Ectodermal cell (in vitro differentiated cells): ENCODE results near the gene MOB2.
"Not testable (repeated sequence)": the region's sequence is repeated elsewhere in the genome, so short reads cannot be mapped to it uniquely, and the experiment has no call there.

ENCODE experiments used
- H3K27ac ChIP-seq: 2 replicates; pipeline ENCODE4 v1.7.0; 2013; ENCODE audit warnings: mild to moderate bottlenecking, low read depth, low read length; ENCODE audit not compliant: insufficient read depth, poor library complexity, severe bottlenecking
- H3K27me3 ChIP-seq: 2 replicates; pipeline ENCODE4 v1.7.0; 2013; ENCODE audit warnings: mild to moderate bottlenecking, low read length; ENCODE audit not compliant: insufficient read depth, control insufficient read depth, poor library complexity, severe bottlenecking
- H3K36me3 ChIP-seq: one replicate; pipeline ENCODE4 v1.7.0; 2013; ENCODE audit warnings: low read length; ENCODE audit not compliant: control insufficient read depth, insufficient read depth
- H3K4me1 ChIP-seq: one replicate; pipeline ENCODE4 v1.7.0; 2013; ENCODE audit warnings: low read length; ENCODE audit not compliant: control insufficient read depth, insufficient read depth
- H3K4me3 ChIP-seq: 2 replicates; pipeline ENCODE4 v1.7.0; 2013; ENCODE audit warnings: low read depth, low read length, control low read depth; ENCODE audit not compliant: insufficient read depth
- H3K9me3 ChIP-seq: 2 replicates; pipeline ENCODE4 v1.7.0; 2013; ENCODE audit warnings: mild to moderate bottlenecking, low read length, moderate library complexity; ENCODE audit not compliant: control insufficient read depth
- WGBS, 2 experiments: methylation state at CpG; one replicate each; pipeline ENCODE4 v1.1.7; 2013; ENCODE audit warnings: missing lambda C conversion rate in 2 of 2; 5-methylcytosine and 5-hydroxymethylcytosine counted together

The MOB2 gene

DNA sequence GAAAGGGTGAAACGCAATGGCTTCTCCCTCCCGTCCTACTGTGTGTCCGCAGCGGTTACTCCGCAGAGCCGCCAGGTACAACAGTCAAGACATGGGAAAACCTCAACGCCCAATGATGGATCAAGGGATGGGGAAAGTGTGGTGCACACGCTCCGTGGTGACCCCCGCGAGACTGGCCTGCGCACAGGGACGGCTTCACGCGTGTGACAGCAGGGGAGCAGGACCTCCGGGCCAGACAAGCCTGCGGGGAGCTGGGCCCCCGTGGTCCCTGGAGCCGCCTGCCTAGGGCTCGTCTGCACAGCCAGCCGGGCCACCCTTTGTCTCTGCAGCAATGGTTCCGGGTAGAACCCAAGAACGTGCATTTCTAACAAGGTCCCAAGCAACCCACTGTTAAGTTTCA, 31.7 kb upstream of the MOB2 start:
- peaks cover 19% of the 10 kb centered on the region for H3K4me1 ChIP-seq
- no peak overlapping the region for H3K27ac ChIP-seq
- no peaks in the 10 kb centered on the region for H3K27me3 ChIP-seq
- no peaks in the 10 kb centered on the region for H3K36me3 ChIP-seq
- H3K4me3 ChIP-seq = no peak overlapping the region
- H3K9me3 ChIP-seq = no peaks in the 10 kb centered on the region
- 94 to 95% methylated on average over 23 of the region's 23 CpGs for WGBS, 2 experiments

DNA sequence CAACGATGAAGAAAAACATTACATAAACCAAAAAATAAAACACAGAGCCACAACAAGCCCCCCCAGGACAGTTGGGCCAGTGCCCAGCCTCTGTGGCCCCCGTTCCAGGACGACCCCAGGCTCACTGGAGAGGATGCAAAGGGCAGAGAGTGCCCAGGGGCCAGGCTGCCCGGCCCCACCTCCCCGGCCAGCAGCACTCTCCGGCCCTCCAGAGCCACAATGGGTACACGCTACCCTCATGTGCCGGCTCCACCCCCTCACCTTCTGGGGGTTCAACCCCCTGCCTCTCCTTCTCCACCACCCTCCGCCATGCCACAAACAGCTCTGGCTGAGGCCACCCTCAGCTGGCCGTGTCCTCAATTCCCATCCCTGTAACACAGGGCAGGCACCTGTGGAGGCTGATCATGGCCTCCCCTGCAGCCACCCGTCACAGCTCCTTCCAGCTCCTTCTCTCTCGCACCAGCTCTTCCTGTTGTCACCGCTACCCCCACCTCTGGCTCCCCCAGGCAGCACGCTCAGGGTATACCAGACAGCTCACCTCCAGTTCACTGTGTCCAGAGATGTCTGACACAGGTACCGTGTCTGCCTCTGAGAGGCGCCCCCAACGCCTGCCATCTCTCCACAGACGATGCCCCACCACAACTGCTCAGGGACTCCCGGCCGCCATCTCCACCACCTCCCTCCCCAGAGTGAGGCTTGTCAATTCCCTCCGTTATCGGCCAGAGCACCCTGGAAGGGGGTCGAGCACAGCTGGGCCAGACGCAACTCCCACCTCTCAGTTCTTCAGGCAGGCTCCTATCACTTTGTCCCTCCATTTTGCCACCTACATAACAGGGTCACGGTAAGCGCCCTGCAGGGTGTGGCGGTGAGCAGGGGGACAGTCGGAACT, 30.8 kb upstream of the MOB2 start:
- WGBS, 2 experiments = 91 to 92% methylated on average over 28 of the region's 28 CpGs
- Histone ChIP-seq H3K36me3 (no peaks in the 10 kb centered on the region), H3K4me1 (peaks cover 23% of the 10 kb centered on the region), H3K4me3 (no peak overlapping the region), H3K27me3 (no peaks in the 10 kb centered on the region), H3K27ac (no peak overlapping the region), H3K9me3 (no peaks in the 10 kb centered on the region)

DNA sequence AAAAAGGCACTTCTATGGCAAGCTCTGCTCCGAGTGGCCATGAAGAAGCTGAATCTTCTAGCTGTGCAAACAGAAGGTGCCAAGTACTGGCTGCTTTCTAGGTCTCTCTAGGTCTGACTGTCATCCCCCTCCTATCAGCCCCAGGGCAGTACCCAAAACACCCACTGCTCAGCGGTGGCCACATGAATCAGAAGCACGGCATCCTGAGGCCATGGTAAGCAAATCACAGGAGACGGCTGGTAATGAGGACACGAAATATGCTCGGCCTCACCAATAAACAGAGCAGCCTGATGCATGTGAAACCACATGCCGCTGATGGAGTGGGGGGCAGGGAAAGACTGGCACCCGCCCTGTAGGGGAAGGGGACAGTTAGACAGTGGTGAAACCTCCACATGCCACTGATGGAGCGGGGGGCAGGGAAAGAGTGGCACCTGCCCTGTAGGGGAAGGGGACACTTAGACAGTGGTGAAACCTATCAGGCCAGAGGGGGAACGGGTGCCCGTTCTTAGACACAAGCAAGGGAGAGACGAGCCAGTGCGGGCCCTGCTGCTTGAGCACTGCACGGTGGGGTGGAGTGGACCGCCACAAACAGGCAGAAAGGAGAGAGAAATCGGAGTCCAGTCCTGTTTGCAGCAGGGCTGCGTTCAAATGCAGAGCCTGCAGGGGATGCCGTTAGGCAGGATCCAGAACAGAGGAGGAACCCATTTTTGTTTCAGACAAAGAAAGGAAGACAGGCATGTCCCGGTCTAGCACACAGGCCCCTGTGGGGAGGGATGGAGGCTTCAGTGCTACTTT, 29.9 kb upstream of the MOB2 start:
- 87 to 90% methylated on average over 19 of the region's 19 CpGs for WGBS, 2 experiments
- H3K4me1 ChIP-seq = peaks cover 23% of the 10 kb centered on the region

DNA sequence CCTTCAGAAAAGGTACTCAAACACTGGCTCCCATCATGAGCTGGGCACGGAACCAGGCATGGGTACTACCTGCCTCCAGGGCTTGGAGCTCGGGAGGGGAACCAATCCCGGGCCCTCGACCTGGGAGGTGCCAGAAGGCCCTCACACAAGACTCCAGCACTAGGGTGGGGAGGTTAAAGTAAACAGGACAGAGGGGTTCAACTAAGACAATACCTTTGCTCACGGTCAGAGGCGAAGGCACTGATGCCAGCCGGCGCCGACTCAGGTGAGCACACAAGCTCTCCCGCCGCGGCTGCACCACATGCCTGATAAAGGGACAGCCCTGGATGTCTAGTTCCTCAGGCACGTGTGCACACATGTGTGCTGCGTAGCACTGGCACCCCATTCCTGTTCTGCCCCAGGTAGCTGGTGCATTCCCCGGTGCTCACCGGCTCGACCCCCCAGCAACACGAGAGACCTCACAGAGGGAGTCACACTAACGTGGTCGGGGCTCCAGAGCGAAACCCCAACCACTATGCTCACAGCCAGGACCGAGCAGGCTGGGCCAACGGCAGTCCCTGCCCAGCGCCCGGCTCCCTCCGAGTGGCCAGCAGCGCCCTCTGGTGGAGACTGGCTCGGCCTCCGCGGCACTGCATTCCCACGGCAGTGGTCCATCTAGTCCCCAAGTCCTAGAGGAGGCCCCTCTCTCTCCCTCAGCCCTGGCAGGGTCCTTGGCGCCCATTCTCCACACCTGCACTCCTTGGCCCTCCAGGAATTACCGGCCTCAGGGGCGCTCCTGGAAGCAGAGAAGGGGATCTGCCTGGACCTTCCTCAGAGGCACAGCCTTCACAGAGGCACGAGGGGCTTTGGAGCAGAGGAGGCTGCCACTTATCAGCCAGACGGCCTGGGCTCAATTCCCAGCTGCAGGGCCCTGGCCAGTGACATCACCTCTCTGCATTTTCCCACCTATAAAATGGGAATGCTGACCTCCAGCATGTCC, 28.8 kb upstream of the MOB2 start:
- Histone ChIP-seq H3K9me3 (no peaks in the 10 kb centered on the region), H3K4me3 (no peak overlapping the region), H3K27ac (no peak overlapping the region), H3K4me1 (peaks cover 23% of the 10 kb centered on the region), H3K27me3 (no peaks in the 10 kb centered on the region), H3K36me3 (no peaks in the 10 kb centered on the region)
- 45% methylated on average over 36 of the region's 36 CpGs for WGBS, 2 experiments

More for the DNA sequence above, 29.9 kb upstream of the MOB2 start:
- Histone ChIP-seq H3K4me3 (no peak overlapping the region), H3K9me3 (no peaks in the 10 kb centered on the region), H3K36me3 (no peaks in the 10 kb centered on the region), H3K27me3 (no peaks in the 10 kb centered on the region), H3K27ac (no peak overlapping the region)

DNA sequence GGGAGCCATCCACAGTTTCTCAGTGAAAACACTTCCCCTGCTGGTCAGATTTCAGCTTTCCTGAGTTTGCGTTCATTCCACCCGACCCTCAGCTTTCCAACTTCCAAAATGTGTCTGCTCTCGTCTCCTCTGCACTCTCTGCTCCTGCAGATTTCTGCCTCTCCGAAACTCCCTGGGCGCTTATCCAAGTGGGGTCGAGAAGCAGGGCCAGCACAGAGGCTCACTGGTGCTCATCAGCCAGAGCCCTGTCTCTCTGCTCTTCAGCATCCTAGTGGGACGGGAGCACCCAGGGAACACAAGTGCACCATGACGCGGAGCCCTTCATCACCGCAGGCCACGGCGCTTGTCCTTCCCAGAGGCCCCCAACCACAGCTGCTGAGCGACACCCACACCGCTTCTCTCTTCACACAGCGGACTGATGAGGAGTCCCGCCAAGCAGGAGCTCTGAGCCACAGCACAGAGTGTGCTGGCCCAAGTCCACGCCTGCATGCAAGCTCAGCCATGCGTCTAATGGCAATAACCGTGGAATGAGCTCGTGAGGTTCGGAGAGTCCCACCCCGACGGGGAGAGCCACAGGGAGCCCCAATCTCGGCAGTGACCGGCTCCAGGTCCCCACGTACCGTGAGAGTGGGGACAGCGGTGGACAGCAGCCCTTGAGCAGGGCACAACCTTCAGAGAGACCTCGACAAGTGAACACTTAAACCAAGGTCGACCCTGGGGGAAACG, 27.9 kb upstream of the MOB2 start:
- H3K9me3 ChIP-seq = no peaks in the 10 kb centered on the region
- WGBS, 2 experiments = 95% methylated on average over 31 of the region's 31 CpGs

DNA sequence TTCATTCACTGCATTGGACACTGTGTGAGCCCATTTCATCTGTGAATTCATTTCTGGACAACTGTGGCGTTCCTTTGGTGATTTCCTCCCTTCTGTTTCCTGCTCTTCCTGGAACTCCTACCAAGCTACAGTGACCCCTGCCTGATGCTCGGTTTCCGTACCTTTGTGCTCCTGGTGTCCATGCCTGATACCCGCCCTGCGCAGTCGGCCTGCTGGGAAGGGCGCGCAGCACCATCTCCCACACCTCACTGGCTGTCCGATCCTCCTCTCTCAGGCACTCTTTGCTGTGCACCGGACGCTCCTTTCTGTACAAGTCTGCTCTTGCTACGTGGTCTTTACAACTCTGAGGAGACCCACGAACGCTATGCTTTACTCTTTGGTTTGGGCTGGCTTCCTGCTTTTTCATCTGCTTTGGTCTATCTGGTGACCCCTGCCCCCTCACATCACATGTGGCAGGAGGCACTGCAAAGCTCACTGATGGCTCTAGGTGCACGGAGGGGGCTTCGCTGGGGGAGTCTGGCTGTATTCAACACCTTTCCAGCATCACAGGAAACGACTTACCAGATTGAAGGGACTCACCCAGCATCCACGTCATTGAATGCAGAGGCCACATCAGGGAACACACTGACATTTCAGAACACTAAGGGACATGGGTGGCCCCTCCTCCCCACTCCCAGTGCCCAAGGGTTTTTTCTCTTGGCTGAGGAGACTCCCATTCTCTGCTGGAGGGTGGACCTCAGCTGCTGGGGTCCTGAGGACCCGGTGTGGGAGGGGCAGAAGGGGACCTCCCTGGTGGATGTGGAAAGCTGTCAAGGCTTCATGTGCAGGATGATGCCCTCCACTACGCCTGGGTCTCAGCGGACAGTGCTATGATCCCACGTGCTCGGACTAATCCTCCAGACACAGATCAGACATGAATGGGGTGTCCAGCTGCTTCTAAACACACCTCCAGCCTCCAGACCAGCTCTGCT, 27.0 kb upstream of the MOB2 start:
- Histone ChIP-seq H3K4me1 (peaks cover 29% of the 10 kb centered on the region), H3K36me3 (no peaks in the 10 kb centered on the region), H3K27ac (no peak overlapping the region), H3K9me3 (no peaks in the 10 kb centered on the region), H3K4me3 (no peak overlapping the region), H3K27me3 (no peaks in the 10 kb centered on the region)
- WGBS, 2 experiments = 91 to 94% methylated on average over 23 of the region's 23 CpGs

More for the DNA sequence above, 27.9 kb upstream of the MOB2 start:
- Histone ChIP-seq H3K4me1 (peaks cover 25% of the 10 kb centered on the region), H3K36me3 (no peaks in the 10 kb centered on the region), H3K27ac (no peak overlapping the region), H3K27me3 (no peaks in the 10 kb centered on the region), H3K4me3 (no peak overlapping the region)

DNA sequence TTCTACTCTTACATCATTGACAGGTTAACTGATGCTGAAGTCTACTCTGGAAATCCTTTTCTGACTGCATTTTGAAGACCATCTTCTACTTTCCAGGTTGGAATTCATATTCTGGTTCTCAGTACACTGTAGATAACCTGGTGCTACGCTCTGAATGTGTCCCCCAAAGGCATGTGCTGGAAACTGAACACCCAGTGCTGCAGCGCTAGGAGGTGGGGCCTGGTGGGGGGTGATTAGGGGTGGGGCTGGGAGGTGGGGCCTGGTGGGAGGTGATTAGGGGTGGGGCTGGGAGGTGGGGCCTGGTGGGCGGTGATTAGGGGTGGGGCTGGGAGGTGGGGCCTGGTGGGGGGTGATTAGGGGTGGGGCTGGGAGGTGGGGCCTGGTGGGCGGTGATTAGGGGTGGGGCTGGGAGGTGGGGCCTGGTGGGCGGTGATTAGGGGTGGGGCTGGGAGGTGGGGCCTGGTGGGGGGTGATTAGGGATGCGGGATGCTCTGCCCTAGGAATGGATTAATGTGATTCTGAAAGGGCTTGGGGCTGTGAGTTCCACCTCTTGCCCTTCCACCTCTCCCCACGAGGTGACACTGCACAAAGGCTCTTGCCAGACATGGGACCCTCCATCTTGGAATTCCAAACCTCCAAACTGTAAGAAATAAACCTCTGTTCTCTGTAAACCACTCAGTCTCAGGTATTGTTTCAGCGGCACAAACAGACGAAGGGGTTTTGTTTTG, 26.1 kb upstream of the MOB2 start:
- not testable (repeated sequence) for H3K27me3 ChIP-seq, H3K36me3 ChIP-seq, H3K9me3 ChIP-seq, H3K4me3 ChIP-seq, H3K27ac ChIP-seq
- peaks cover 32% of the 10 kb centered on the region for H3K4me1 ChIP-seq
- WGBS, 2 experiments = 72 to 74% methylated on average over 6 of the region's 9 CpGs

DNA sequence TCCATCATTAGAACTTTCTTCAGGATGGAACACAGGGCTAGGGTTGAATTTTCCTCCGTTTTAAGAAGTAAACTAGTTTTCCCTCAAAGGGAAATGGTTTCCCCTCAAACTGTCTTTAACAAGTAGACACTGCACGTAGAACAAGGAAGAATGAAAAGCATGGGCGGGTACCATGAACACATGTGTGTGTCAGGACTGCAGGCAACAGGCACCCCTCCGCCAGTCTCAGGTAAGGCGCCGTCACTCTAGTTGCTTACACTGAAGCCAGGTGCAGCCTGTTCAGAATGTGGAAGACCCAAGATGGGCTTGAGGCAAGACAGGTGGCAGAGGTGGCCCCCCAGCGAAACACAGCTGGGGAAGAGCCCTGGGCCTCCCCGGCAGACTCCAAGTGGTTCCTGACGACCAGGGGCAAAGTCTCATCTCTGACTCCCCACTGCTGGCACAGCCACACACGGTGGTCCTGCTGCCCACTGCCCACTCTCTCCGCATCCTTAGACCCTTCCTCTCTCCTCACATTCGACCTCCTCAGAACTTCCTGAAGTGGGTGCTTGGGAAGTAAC, 25.4 kb upstream of the MOB2 start:
- no peaks in the 10 kb centered on the region for H3K9me3 ChIP-seq
- H3K27me3 ChIP-seq = no peaks in the 10 kb centered on the region
- peaks cover 36% of the 10 kb centered on the region for H3K4me1 ChIP-seq
- H3K36me3 ChIP-seq = no peaks in the 10 kb centered on the region
- H3K27ac ChIP-seq = no peak overlapping the region
- 87 to 89% methylated on average over 12 of the region's 12 CpGs for WGBS, 2 experiments
- H3K4me3 ChIP-seq = no peak overlapping the region
